ENCODE data around the gene HES4.
"Not testable (repeated sequence)": the region's sequence is repeated elsewhere in the genome, so short reads cannot be mapped to it uniquely, and the experiment has no call there.

The HES4 gene

GRCh38 chr1:981491-981954 is 18.4 kb downstream of the HES4 start:
- in situ Hi-C loops (cut with MboI; ENCODE audit: low sequenced_read_pairs): no loop called here

DNA sequence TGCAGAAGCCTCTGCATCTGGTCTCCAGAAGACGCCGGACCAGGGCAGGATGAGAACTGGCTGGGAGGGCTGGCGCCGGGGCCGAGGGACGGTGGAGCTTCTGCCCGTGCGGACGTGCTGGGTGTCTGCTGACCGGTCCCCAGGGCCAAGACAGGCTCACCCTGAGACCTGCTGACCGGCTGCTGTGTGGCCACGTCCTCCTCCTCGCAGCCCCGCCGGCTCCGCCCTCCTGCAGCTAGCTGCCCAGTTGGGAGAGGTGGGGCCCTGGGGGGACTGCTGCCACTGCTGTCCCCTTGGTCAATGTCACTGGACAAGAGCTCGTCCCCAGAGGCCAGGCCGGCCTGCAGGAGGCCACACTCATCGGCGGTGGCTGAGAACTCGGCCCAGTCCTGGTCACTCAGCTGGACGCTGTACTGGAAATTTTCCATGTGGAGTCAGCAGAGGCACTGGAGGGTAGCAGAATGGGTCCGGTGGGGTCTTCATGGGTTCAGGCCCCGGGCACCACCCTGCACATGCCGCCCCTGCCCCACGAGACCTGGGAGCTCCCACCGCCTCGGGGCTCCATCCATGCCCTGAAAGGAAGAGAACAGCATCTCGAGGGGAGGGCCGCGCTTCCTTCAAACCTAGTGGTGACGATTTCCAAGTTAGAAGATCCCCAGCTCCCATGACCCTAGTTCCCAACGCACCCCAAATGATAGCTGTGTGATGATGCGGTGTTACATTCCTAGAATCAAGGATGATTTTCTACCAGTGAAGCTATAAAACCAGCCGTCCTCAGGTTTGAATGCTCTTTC is 19.1 kb downstream of the HES4 start:
- in situ Hi-C loops (cut with MboI; ENCODE audit: low sequenced_read_pairs): no loop called here

DNA sequence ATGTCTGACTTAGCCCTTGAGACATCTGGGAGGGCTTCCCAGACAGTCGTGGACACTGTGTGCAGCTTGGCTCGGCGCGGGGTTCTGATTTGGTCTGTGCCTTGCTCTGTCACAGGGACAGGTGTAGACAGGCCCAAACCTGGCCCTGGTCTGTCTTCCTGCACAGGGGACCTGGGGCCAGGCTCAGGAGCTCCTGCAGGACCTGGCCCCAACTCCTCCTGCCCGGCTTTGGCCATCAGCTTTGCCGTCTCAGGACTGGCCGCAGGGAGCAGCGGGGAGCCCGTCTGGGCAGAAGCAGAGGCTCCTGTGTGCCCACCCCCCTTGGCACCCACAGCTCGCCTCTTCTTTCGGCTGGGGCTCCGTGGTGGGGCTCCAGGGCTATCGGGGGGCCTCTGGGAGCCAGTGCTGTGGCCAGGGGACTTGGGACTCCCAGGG is 19.7 kb downstream of the HES4 start:
- in situ Hi-C loops (cut with MboI; ENCODE audit: low sequenced_read_pairs): no loop called here

GRCh38 chr1:979744-980072 is 20.2 kb downstream of the HES4 start:
- in situ Hi-C loops (cut with MboI; ENCODE audit: low sequenced_read_pairs): no loop called here

- in situ Hi-C loops (cut with MboI; ENCODE audit: low sequenced_read_pairs): no loop called here
Observed at GRCh38 chr1:978835-979743, 20.8 kb downstream of the HES4 start.

GRCh38 chr1:978069-978834 is 21.6 kb downstream of the HES4 start:
- in situ Hi-C loops (cut with MboI; ENCODE audit: low sequenced_read_pairs): no loop called here

GRCh38 chr1:976791-977190 is 23.1 kb downstream of the HES4 start:
- in situ Hi-C loops (cut with MboI; ENCODE audit: low sequenced_read_pairs): not testable (repeated sequence)

DNA sequence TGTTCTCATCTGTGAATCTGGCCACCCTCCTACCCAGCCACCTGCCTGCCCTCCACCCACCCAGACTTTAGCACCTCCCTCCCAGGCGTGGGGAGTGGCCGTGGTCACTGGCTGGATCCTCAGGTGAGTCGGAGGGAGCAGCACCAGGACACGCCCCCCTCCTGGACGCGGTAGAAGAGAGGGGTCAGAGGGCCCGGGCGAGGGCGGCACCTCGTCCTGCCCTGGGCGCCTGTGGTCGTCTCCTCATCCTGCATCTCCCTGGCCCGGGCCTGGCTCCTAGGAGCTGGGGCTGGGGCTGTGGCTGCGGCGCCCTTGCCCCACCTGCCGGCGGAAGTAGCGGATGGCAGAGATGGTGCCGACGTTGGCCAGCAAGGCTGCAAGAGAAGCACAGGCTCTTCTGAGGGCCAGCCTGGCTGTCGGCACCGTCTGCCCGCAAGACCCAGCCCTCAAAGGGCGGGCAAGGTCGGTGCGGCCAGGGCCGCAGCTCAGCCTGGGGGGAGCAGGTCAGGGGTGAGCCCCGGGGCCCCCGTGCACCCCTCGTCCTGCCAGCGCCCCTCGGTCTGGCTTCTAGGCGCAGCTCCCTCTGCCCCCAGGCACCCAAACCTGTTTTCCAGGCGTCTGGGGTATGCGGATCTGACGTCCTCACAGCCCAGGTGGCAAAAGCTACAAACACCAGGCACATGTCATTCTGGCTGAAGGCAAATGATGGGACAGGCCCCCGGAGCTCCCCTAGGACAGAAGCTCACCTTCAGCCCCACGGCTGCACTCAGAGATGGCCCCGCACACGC is 23.8 kb downstream of the HES4 start:
- in situ Hi-C loops (cut with MboI; ENCODE audit: low sequenced_read_pairs): no loop called here

- in situ Hi-C loops (cut with MboI; ENCODE audit: low sequenced_read_pairs): no loop called here
Observed at GRCh38 chr1:975365-975764, 24.5 kb downstream of the HES4 start.

GRCh38 chr1:974687-975328 is 25.1 kb downstream of the HES4 start:
- in situ Hi-C loops (cut with MboI; ENCODE audit: low sequenced_read_pairs): no loop called here

DNA sequence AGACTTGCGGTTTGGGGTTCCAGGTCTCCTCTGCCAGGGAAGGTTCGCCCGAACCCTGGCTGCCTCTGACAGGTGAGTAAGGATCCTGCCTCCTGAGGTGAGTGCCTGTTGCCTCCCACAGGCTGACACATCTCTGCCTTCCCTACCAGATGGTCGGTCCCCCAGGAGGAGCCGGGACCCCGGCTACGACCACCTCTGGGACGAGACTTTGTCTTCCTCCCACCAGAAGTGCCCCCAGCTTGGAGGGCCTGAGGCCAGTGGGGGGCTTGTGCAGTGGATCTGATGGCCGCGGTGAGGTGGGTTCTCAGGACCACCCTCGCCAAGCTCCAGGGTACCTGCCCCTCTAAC is 25.6 kb downstream of the HES4 start:
- in situ Hi-C loops (cut with MboI; ENCODE audit: low sequenced_read_pairs): no loop called here

DNA sequence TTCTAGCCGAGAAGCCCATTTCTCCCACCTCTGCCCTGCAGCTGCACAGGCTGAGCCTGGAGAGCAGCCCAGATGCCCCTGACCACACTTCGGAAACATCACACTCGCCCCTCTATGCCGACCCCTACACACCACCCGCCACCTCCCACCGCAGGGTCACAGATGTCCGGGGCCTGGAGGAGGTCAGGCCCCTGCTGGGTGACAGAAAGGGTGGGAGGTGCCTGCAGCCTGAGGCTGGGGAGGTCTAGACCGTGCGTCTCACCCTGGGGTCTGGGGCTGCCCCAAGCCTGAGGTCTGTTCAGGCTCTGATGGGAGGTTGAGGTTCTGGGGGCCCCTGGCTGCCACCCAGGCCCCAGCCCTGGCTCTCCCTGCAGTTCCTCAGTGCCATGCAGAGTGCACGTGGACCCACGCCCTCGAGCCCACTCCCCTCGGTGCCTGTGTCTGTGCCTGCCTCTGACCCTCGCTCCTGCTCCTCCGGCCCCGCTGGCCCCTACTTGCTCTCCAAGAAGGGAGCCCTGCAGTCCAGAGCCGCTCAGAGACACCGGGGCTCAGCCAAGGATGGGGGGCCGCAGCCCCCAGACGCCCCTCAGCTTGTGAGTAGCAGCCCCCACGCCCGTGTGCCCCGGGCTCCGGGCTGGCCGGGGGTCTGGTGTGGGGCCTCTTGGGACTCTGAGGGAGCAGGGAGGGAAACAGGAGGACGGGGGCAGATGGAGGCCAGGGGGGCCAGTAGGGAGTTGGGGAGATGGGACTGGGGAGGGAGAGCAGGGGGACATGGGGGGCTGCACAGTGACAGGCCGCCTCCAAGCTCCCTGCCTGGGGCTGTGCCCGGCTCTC is 26.2 kb downstream of the HES4 start:
- in situ Hi-C loops (cut with MboI; ENCODE audit: low sequenced_read_pairs): no loop called here

GRCh38 chr1:972726-973458 is 27.0 kb downstream of the HES4 start:
- in situ Hi-C loops (cut with MboI; ENCODE audit: low sequenced_read_pairs): no loop called here

DNA sequence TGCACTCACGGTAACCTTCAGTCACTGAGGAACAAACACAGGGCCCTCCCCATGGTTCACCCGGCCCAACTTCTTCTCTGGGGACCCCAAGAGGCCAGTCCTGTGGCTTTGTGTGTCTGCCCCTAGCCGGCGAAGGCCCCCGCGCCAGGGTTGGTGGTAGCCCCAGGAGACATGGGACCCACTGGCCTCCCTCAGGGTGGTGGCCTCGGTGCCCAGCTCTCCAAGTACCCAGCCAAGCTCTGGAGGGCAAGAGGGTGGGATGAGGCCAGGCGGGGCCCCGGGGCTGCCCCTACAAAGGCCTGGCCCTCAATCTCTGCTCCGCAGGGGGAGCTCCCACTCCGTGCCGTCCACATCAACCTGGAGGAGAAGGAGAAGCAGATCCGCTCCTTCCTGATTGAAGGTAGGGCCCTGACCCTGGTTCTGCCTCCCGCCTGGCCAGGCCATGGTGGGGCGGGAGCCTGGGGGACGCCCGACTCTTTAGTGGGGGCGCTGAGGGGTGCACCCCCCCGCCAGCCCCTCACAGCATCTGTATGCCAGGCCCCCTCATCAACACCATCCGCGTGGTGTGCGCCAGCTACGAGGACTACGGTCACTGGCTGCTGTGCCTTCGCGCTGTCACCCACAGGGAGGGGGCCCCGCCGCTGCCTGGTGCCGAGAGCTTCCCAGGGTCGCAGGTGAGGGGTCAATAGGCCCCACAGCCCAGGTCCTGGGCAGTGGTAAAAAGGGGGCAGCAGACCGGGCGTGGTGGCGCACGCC is 28.0 kb downstream of the HES4 start:
- in situ Hi-C loops (cut with MboI; ENCODE audit: low sequenced_read_pairs): no loop called here

DNA sequence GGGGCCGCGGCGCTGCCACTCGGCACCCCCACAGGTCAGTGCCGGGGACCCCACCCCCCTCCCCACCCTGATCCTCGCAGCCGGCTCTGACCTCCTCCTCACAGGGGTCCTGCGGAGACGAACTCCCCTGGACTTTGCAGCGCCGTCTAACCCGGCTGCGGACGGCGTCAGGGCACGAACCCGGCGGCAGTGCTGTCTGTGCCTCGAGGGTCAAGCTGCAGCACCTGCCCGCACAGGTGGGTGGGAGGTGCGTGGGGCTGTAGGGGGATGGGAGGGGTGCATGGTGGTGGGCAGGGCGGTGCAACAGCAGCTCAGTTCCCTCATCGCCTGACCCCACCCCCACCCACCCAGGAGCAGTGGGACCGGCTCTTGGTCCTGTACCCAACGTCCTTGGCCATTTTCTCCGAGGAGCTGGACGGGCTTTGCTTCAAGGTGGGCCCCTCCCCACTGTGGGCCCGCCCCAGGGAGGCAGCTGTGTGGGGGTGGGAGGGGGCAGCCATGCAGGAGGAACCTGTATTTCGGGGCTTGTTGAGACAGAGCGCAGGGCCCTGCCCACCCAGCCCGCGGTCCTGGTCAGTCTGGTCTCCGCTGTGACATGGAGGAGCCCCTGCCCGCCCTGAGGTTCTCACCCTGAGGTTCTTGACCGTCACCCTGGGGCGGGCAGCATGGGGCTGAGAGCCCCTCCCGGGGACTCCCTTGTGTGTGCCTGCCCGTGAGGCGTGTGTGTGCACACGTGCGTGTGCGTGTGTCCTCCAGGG is 28.7 kb downstream of the HES4 start:
- in situ Hi-C loops (cut with MboI; ENCODE audit: low sequenced_read_pairs): no loop called here

DNA sequence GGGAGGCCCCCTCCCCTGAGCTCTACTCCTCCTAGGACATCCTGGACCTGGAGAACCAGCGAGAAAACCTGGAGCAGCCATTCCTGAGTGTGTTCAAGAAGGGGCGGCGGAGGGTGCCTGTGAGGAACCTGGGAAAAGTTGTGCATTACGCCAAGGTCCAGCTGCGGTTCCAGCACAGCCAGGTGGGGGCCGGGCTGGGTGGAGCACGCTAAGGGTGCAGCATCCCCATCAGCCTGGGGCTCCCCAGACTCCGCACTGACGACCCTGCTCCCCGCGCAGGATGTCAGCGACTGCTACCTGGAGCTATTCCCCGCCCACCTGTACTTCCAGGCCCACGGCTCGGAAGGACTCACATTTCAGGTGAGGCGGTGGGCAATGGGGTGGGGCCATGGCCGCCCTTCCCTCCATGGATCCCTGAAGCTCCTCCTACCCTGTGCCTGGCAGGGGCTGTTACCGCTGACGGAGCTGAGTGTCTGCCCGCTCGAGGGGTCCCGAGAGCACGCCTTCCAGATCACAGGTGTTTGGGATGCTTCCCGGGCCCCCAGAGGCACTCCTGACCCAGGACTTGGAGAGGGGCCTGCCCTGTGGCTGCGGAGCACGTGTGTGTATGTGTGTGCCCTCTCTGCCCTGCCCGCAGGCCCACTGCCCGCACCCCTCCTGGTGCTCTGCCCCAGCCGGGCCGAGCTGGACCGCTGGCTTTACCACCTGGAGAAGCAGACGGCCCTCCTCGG is 29.5 kb downstream of the HES4 start:
- in situ Hi-C loops (cut with MboI; ENCODE audit: low sequenced_read_pairs): no loop called here
